HPDE6-E6E7 (cell line): ENCODE data around the gene PRR33.
"Not testable (repeated sequence)": the region's sequence is repeated elsewhere in the genome, so short reads cannot be mapped to it uniquely, and the experiment has no call there.

ENCODE experiments used
- DNase-seq: peaks from one replicate; pipeline ENCODE4 v3.0.0; 2011; ENCODE audit warnings: missing footprints; ENCODE audit errors: extremely low spot score

Gene PRR33

GRCh38 chr11:1875851-1876301, 15.8 kb downstream of the PRR33 start:
- not testable (repeated sequence) for DNase-seq

- no peak for DNase-seq
Measured at GRCh38 chr11:1875093-1875850, 16.4 kb downstream of the PRR33 start.

GRCh38 chr11:1874441-1875092, 17.1 kb downstream of the PRR33 start:
- not testable (repeated sequence) for DNase-seq

DNA sequence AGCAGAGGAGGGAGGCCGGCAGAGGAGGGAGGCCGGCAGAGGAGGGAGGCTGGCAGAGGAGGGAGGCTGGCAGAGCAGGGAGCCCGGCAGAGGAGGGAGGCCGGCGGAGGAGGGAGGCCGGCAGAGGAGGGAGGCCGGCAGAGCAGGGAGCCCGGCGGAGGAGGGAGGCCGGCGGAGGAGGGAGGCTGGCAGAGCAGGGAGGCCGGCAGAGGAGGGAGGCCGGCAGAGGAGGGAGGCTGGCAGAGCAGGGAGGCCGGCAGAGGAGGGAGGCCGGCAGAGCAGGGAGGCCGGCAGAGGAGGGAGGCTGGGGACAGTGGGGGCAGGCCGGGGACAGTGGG, 17.9 kb downstream of the PRR33 start:
- DNase-seq: not testable (repeated sequence)

- peak; percentile 71 for DNase-seq
Measured at GRCh38 chr11:1873048-1873812, 18.5 kb downstream of the PRR33 start.

- no peak for DNase-seq
Measured at GRCh38 chr11:1872267-1872985, 19.3 kb downstream of the PRR33 start.

- DNase-seq: no peak
Measured at GRCh38 chr11:1871531-1871930, 20.2 kb downstream of the PRR33 start.

DNA sequence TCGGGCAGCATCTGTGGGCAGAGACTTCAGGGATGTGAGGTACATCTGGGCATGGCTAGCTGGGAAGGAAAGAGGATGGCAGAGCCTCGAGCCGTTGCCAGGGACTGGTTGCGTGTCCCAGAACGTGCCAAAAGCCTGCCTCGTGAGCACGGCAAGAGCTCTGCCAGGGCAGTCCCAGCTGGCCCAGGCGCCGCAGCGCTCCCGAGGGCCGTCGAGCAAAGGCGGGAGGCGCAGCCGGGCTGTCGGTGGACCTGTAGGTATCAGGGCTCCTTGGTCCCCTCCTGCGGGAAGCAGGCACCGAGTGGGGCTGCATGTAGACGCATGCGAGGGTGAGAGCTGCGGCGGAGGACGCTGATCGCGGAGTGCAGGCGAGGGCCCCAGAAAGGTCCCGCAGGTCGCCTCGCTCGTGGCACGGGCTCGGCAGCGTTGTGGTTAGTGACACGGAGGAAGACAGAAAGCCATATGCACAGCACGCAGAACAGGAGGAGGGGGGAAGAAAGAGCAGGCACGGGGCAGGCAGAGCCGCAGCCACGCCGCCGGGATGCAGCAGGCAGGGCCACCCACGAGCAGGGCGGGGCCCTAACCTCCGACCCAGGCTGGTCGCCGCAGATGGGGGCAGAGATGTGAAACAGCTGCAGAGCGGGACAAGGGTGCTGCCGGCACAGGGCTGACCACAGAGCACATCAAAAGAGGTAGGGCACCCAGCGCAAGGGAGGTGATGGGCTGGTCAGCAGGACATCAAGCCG, 20.8 kb downstream of the PRR33 start:
- DNase-seq: no peak

- no peak for DNase-seq
Measured at GRCh38 chr11:1870326-1870696, 21.4 kb downstream of the PRR33 start.

DNA sequence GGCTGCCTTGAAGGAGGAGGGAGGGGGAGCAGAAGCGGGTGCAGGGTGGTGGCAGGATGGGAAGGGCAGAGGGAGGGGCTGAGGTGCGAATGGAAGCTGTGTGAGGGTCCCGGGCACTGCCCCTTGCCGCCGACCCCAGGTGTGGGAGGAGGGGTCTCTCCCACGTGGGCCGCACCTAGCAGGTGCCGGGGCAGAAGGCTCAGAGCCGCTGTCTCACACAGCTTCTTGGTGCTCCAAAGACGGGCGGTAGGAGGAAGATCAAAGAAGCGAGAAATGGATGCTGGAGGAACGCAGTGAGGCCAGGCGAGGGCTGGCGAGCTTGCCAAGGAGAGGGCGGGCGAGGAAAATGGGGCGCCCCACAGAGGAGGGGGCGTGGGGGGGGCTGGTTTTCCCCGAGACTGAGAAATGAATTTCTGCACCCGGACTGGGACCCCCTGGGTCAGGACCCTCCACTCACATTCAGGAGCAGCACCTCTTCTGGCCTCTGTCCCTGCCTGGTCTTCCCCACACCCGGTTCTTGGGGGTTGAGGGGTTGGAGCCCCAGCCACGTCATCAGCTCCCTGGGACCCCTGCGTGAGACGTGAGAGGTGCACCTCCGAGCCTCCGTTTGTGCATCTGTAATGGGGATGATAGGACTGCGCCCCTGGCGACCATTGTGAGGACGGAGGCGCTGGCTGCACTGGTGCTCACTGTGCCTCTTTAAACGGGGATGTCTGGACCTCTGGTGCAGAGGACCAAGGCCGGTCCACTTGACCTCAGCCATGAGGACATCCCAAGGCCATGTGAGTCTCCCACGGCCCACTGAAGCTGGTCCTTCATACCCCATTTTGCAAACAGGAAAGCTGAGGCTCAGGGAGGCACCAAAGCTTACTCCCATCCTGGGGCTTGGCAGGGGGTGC, 22.0 kb downstream of the PRR33 start:
- DNase-seq: no peak

DNA sequence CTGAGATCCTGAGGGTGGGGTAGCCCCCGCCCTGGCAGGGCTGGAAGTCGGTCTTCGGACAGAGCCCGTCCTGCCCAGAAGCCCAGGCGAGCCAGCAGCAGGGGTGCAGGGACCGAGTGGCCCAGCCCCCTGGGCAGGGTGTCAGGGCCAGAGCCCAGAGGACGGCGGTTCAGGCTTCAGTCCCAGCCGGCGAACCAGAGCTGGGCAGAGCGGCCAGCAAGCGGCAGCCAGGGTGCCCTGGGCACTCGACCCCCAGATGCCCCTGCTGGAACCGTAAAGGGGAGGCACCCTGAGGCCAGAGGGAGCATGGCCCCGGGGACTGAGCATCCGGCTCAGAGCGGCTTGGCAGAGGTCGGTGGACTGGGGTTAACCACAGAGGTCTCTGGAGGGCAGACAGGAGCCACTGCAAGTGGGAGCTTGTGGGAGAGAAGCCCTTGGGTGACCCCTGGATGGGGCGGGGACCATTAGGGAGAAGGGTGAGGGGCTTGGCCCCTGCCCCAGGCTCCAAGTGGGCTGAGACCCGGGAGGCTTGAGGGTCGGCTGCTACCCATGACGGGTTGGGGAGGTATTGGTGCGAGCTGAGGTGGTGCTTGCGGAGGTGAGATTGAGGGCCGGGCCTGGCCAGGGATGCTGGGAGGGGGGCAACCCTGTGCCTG, 22.9 kb downstream of the PRR33 start:
- DNase-seq: no peak

DNA sequence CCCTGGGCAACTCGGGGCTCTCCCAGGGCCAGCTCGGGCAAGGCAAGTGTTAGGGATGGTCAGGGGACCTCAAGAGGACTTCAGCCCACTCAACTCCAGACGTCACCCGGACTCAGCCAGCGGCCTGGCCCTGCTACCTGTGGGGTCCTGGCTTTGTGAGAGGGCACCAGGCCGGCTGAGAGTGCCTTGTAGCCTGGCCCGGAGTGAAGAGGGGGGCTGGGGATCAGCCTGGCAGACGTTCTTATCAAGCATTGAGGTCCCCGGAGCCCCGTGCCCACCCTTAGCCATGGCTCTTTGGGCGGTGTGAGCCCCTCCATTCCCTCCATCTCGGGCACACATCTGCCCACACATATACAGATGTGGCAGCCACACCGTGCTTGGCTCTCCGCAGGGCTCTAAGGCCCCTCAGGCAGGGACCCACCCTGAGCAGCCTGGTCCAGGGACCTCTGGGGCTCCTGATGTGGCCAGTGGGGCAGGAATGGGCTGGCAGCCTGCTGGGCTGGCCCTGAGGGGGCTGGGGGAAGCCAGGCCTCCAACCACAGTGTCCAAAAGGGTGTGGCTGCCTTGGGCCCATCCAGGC, 23.5 kb downstream of the PRR33 start:
- DNase-seq: no peak

GRCh38 chr11:1867381-1867780, 24.3 kb downstream of the PRR33 start:
- DNase-seq: no peak

- no peak for DNase-seq
Measured at GRCh38 chr11:1866776-1867175, 24.9 kb downstream of the PRR33 start.

- DNase-seq: no peak
Measured at GRCh38 chr11:1866226-1866625, 25.5 kb downstream of the PRR33 start.

- no peak for DNase-seq
Measured at GRCh38 chr11:1864831-1865665, 26.6 kb downstream of the PRR33 start.

DNA sequence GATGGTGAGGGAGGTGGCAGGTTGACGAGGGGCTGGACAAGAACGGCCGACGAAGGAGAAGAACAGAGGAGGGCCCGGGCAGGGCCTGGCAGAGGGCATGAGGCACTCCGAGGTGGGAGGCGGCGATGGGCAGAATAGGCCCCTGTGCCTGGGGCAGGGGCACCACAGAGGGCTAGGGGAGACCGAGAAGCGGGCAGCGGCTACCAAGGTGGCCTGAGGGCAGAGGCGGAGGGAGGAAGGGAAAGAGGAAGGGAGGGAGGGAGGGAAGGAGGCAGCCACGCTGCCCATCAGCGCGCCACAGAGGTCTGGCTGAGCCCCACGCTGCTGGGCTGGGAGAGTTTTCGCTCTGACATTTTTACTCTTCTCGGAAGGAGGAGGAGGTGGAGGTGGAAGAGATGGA, 27.5 kb downstream of the PRR33 start:
- no peak for DNase-seq
